ENCODE measurements around the gene ASIC5. TPM values are rescaled to one million over a fixed set of nuclear protein-coding genes. Genes with fewer than 3 reads are reported as not detected.
"Not testable (repeated sequence)": the region's sequence is repeated elsewhere in the genome, so short reads cannot be mapped to it uniquely, and the experiment has no call there.

ASIC5 gene
- total RNA-seq, 2 donors from 2014 or later, result not detected

DNA sequence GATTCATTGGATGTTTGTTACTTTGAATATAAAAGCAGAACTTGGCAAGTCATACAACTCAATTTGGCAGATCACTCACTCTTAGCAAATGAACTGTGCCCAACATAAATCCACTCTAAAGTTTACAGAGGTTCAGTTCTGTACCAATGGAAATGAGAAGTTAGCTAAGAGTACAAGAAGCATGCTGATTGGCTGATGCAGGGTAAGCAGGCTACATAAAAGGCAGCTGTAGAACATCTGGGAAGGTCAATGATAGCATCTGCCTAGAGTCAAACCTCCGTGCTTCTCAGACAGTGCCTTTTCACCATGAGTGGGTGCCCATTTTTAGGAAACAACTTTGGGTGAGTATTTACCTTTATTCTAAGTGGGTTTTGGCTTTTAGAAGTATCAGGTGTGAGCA is 37.4 kb upstream of the ASIC5 start, which contains the start of gene TDO2:
Gene TDO2, plus strand, starts transcription at position 244 of the 400 bp plus-strand sequence. Its CDS starts 63 bp downstream, at position 307.
- Histone ChIP-seq H3K4me3 (no peak within 1 kb of the TSS), H3K27me3 (replicated peaks; ENCODE audit: insufficient read depth) (no peaks in the 10 kb centered on the region), H3K36me3 (no peaks in the 10 kb centered on the region), H3K27ac (no peak within 1 kb of the TSS), H3K9me3 (no peaks in the 10 kb centered on the region), H3K4me1 (replicated peaks) (no peaks in the 10 kb centered on the region)
- TF ChIP-seq CTCF (IDR thresholded peaks at IDR 0.05) (no peak), POLR2AphosphoS5 (IDR thresholded peaks at IDR 0.05) (no peak), POLR2A (IDR thresholded peaks at IDR 0.05) (no peak)
- intact Hi-C loops (cut with DNase I), result no loop called here
- DNase-seq (ENCODE audit: low spot score), result no peak
- 48% methylated on average over 1 of the region's 1 CpG for WGBS

GRCh38 chr4:155901013-155901412 is 34.9 kb upstream of the ASIC5 start:
- Histone ChIP-seq H3K9me3 (no peaks in the 10 kb centered on the region), H3K27ac (no peak overlapping the region), H3K4me3 (no peak overlapping the region), H3K27me3 (replicated peaks; ENCODE audit: insufficient read depth) (no peaks in the 10 kb centered on the region), H3K36me3 (no peaks in the 10 kb centered on the region), H3K4me1 (replicated peaks) (no peaks in the 10 kb centered on the region)
- intact Hi-C loops (cut with DNase I), result no loop called here
- 100% methylated on average over 2 of the region's 2 CpGs for WGBS
- no peak for TF ChIP-seq POLR2A (IDR thresholded peaks at IDR 0.05)
- TF ChIP-seq CTCF (IDR thresholded peaks at IDR 0.05), result no peak
- no peak for TF ChIP-seq POLR2AphosphoS5 (IDR thresholded peaks at IDR 0.05)
- no peak for DNase-seq (ENCODE audit: low spot score)

DNA sequence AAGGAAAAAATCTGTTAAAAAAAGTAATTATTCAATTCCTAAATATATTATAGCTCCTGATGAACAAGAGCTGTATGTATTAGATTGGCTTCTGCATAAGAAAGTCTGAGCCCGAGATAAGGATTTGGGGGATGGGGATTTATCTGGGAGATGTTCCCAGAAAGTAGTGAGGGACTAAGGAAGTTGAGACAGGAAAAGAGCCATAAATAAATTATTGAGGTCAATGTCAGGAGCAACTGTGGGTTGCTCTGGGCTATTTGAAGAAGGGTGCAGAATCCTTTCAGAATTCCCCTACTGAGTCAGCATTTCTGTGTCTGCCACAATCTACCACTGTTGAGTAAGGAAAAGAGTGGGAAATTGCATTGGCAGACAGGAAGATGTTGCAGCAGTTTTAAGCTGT is 34.3 kb upstream of the ASIC5 start:
- no peak for TF ChIP-seq POLR2A (IDR thresholded peaks at IDR 0.05)
- no peak for TF ChIP-seq POLR2AphosphoS5 (IDR thresholded peaks at IDR 0.05)
- TF ChIP-seq CTCF (IDR thresholded peaks at IDR 0.05), result no peak
- intact Hi-C loops (cut with DNase I), result no loop called here
- H3K4me3 ChIP-seq, result no peak overlapping the region
- WGBS, result 36% methylated on average over 1 of the region's 1 CpG
- H3K27me3 ChIP-seq (replicated peaks; ENCODE audit: insufficient read depth), result no peaks in the 10 kb centered on the region
- H3K4me1 ChIP-seq (replicated peaks), result no peaks in the 10 kb centered on the region
- H3K27ac ChIP-seq, result no peak overlapping the region
- no peak for DNase-seq (ENCODE audit: low spot score)
- H3K9me3 ChIP-seq, result no peaks in the 10 kb centered on the region
- no peaks in the 10 kb centered on the region for H3K36me3 ChIP-seq

DNA sequence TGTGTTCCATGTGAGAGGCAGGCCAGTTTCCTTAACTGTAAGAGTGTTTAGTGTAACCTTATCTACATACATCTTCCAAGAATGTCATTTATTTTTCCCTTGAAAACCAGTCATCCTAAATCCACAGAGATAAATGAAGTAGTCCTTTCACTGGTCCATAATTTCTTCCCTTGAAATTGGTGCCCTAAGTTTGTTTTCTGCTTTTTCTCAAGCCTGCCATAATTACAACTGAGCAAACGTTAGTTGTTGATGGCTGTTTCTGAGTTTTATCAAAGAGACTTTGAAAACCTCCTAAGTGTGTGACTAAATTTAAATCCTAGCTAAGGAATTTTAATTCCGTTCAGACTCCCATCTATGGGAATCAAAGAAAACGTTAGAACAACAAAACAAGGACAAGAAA is 33.8 kb upstream of the ASIC5 start:
- Histone ChIP-seq H3K27me3 (replicated peaks; ENCODE audit: insufficient read depth) (no peaks in the 10 kb centered on the region), H3K4me3 (no peak overlapping the region), H3K4me1 (replicated peaks) (no peaks in the 10 kb centered on the region), H3K27ac (no peak overlapping the region), H3K36me3 (no peaks in the 10 kb centered on the region), H3K9me3 (no peaks in the 10 kb centered on the region)
- no peak for TF ChIP-seq CTCF (IDR thresholded peaks at IDR 0.05)
- TF ChIP-seq POLR2AphosphoS5 (IDR thresholded peaks at IDR 0.05), result no peak
- no peak for TF ChIP-seq POLR2A (IDR thresholded peaks at IDR 0.05)
- no peak for DNase-seq (ENCODE audit: low spot score)
- WGBS, result 18% methylated on average over 3 of the region's 3 CpGs
- intact Hi-C loops (cut with DNase I), result no loop called here

DNA sequence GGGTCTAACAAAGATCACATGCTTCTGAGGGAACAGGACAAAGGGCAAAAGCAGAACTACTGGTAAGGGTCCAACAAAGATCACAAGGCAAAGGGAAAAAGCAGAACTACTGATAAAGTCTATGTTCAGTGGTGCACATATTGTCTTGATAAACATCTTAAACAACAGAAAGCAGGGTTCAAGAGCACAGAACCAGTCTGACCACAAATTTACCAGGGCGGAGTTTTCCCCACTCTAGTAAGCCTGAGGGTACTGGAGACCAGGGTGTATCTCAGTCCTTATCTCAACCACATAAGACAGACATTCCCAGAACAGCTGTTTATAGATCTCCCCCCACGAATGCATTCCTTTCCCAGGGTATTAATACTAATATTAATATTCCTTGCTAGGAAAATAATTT is 32.3 kb upstream of the ASIC5 start:
- H3K27ac ChIP-seq; H3K36me3 ChIP-seq; H3K4me1 ChIP-seq (replicated peaks); H3K4me3 ChIP-seq; H3K9me3 ChIP-seq; intact Hi-C loops (cut with DNase I); DNase-seq (ENCODE audit: low spot score); H3K27me3 ChIP-seq (replicated peaks; ENCODE audit: insufficient read depth): not testable (repeated sequence)
- 92% methylated on average over 2 of the region's 2 CpGs for WGBS

All from prostate gland (tissue), 2 donors.